HepG2 (cell line): ENCODE measurements around the gene FAM187B. TPM values are rescaled to one million over a fixed set of nuclear protein-coding genes. Genes with fewer than 3 reads are reported as not detected.

Experiments
- ELF4 ChIP-seq: sonication (generic); formaldehyde crosslinking; IDR thresholded peaks from 2 replicates; pipeline ENCODE4 v1.5.0; 2020; ENCODE audit warnings: missing genetic modification reagents, mild to moderate bottlenecking, moderate library complexity, borderline replicate concordance
- ESRRA ChIP-seq: sonication (generic); formaldehyde crosslinking; IDR thresholded peaks from 2 replicates; pipeline ENCODE4 v1.5.1; 2020; ENCODE audit warnings: mild to moderate bottlenecking, low read depth, missing genetic modification reagents
- HES4 ChIP-seq: sonication (generic); formaldehyde crosslinking; IDR thresholded peaks from 2 replicates; pipeline ENCODE4 v1.9.0; 2021; ENCODE audit warnings: mild to moderate bottlenecking, missing genetic modification reagents, borderline replicate concordance
- NCOA2 ChIP-seq: sonication (generic); formaldehyde crosslinking; IDR thresholded peaks from 2 replicates; pipeline ENCODE4 v1.8.0; 2022; ENCODE audit warnings: inconsistent platforms
- NFKB2 ChIP-seq: sonication (generic); formaldehyde crosslinking; IDR thresholded peaks from 2 replicates; pipeline ENCODE4 v1.4.0; 2020; ENCODE audit warnings: missing genetic modification reagents, borderline replicate concordance
- NR0B2 ChIP-seq: sonication (generic); formaldehyde crosslinking; IDR thresholded peaks from 2 replicates; pipeline ENCODE4 v1.4.0; 2020; ENCODE audit warnings: mild to moderate bottlenecking, missing genetic modification reagents
- POLR2G ChIP-seq: fragments of 200-400 bp; formaldehyde crosslinking; IDR thresholded peaks from 2 replicates; pipeline ENCODE4 v1.6.1; 2018; ENCODE audit warnings: mild to moderate bottlenecking, low read depth, low read length, moderate library complexity
- PRDM15 ChIP-seq: sonication (generic); formaldehyde crosslinking; IDR thresholded peaks from 2 replicates; pipeline ENCODE4 v1.4.0; 2020; ENCODE audit warnings: missing genetic modification reagents
- RBFOX2 ChIP-seq: fragments of 200-400 bp; formaldehyde crosslinking; IDR thresholded peaks from 2 replicates; pipeline ENCODE4 v1.6.1; 2017; ENCODE audit warnings: low read depth, mild to moderate bottlenecking, low read length
- SRY ChIP-seq: sonication (generic); formaldehyde crosslinking; IDR thresholded peaks from 2 replicates; pipeline ENCODE4 v1.8.0; 2022; ENCODE audit warnings: mild to moderate bottlenecking, missing genetic modification reagents
- ZBTB7B ChIP-seq: sonication (generic); formaldehyde crosslinking; IDR thresholded peaks from 2 replicates; pipeline ENCODE4 v1.4.0; 2020; ENCODE audit warnings: missing genetic modification reagents
- ZFP91 ChIP-seq: sonication (generic); formaldehyde crosslinking; IDR thresholded peaks from 2 replicates; pipeline ENCODE4 v1.9.0; 2022; ENCODE audit warnings: missing genetic modification reagents, mild to moderate bottlenecking, borderline replicate concordance
- ZNF333 ChIP-seq: sonication (generic); formaldehyde crosslinking; IDR thresholded peaks from 2 replicates; pipeline ENCODE4 v1.4.0; 2020; ENCODE audit warnings: mild to moderate bottlenecking, missing genetic modification reagents, borderline replicate concordance
- ZNF414 ChIP-seq: sonication (generic); formaldehyde crosslinking; IDR thresholded peaks from 2 replicates; pipeline ENCODE4 v1.5.0; 2020; ENCODE audit warnings: missing genetic modification reagents
- ZNF564 ChIP-seq: sonication (generic); formaldehyde crosslinking; IDR thresholded peaks from 2 replicates; pipeline ENCODE4 v1.8.1; 2023; ENCODE audit warnings: mild to moderate bottlenecking, missing genetic modification reagents
- ZNF674 ChIP-seq: sonication (generic); formaldehyde crosslinking; IDR thresholded peaks from 2 replicates; pipeline ENCODE4 v1.5.0; 2020; ENCODE audit warnings: low read depth, mild to moderate bottlenecking, missing genetic modification reagents
- ZNF691 ChIP-seq: sonication (generic); formaldehyde crosslinking; IDR thresholded peaks from 2 replicates; pipeline ENCODE4 v1.4.0; 2020; ENCODE audit warnings: missing genetic modification reagents, low read depth, mild to moderate bottlenecking, borderline replicate concordance
- ZNF777 ChIP-seq: sonication (generic); formaldehyde crosslinking; IDR thresholded peaks from 2 replicates; pipeline ENCODE4 v1.4.0; 2020; ENCODE audit warnings: missing genetic modification reagents
- ZNF891 ChIP-seq: sonication (generic); formaldehyde crosslinking; IDR thresholded peaks from 2 replicates; pipeline ENCODE4 v1.5.0; 2020; ENCODE audit warnings: mild to moderate bottlenecking, missing genetic modification reagents
- polyA plus RNA-seq, 8 experiments: library from polyadenylated mRNA; depleted of rRNA in 3 of 8; stranded (reverse) in 7 of 8; unstranded in 1 of 8; fragments of >200 nt; fragmentation: Illumina TruSeq in 4 of 8; extraction: Trizol in 4 of 8; gene quantifications; 2 replicates each; pipeline versions ENCODE4 v1.2.1 to v1.2.3, GENCODE V29; 2011 to 2016; ENCODE audit warnings: low read depth in 4 of 8, missing spikeins in 1 of 8, mixed read lengths in 1 of 8; ENCODE audit not compliant: insufficient read depth in 1 of 8
- total RNA-seq, 5 experiments: library from RNA; depleted of rRNA; stranded (reverse); fragments of >200 nt; fragmentation: Illumina TruSeq; extraction: Trizol; gene quantifications; 2 replicates each; pipeline ENCODE4 v1.2.3, GENCODE V29; 2016; ENCODE audit warnings: low read depth in 1 of 5

Gene FAM187B
- total and polyA plus RNA-seq, 2 of the 13 experiments (the other 11 are each of a cell fraction or from before 2014, with no cell fraction given) = not detected

- no peak for TF ChIP-seq PRDM15
- TF ChIP-seq ZNF777 (CRISPR knock-in tag) = peak; percentile 81
- TF ChIP-seq ESRRA = peak; percentile 39; the same call in 1 of the 2 replicates
- peak; percentile 67 for TF ChIP-seq ZFP91 (CRISPR knock-in tag)
- peak; percentile 30; the same call in 1 of the 2 replicates for TF ChIP-seq NCOA2 (CRISPR knock-in tag)
- 0 out of 2 replicates have a peak, but pooled peaks have one; percentile 66 for TF ChIP-seq SRY (CRISPR knock-in tag)
- peak; percentile 15; the same call in 1 of the 2 replicates for TF ChIP-seq HES4
- TF ChIP-seq ZNF674 = 0 out of 2 replicates have a peak, but pooled peaks have one; percentile 18
- TF ChIP-seq ZBTB7B (CRISPR knock-in tag) = peak; percentile 45; the same call in 1 of the 2 replicates
- no peak for TF ChIP-seq ZNF414 (CRISPR knock-in tag)
- 0 out of 2 replicates have a peak, but pooled peaks have one; percentile 84 for TF ChIP-seq ZNF333 (CRISPR knock-in tag)
- TF ChIP-seq ELF4 (CRISPR knock-in tag) = no peak
- TF ChIP-seq RBFOX2 = peak; percentile 78
- TF ChIP-seq POLR2G = 0 out of 2 replicates have a peak, but pooled peaks have one; percentile 40
- 0 out of 2 replicates have a peak, but pooled peaks have one; percentile 48 for TF ChIP-seq ZNF691 (CRISPR knock-in tag)
- TF ChIP-seq NR0B2 (CRISPR knock-in tag) = peak; percentile 69; the same call in 1 of the 2 replicates
- TF ChIP-seq NFKB2 (CRISPR knock-in tag) = peak; percentile 42; the same call in 1 of the 2 replicates
- peak; percentile 59; the same call in 1 of the 2 replicates for TF ChIP-seq ZNF891 (CRISPR knock-in tag)
- TF ChIP-seq ZNF564 (CRISPR knock-in tag) = peak; percentile 31; the same call in 1 of the 2 replicates
These were observed 41.0 kb upstream of the FAM187B start (continued) for GRCh38 chr19:35269438-35270117.
